ENCODE data around the gene PRKG1. TPM values are rescaled to one million over a fixed set of nuclear protein-coding genes. Genes with fewer than 3 reads are reported as not detected.

PRKG1 gene
- total and polyA plus RNA-seq, 2 of the 4 experiments (the other 2 are of a cell fraction), result 3.5 to 18.3 TPM

DNA sequence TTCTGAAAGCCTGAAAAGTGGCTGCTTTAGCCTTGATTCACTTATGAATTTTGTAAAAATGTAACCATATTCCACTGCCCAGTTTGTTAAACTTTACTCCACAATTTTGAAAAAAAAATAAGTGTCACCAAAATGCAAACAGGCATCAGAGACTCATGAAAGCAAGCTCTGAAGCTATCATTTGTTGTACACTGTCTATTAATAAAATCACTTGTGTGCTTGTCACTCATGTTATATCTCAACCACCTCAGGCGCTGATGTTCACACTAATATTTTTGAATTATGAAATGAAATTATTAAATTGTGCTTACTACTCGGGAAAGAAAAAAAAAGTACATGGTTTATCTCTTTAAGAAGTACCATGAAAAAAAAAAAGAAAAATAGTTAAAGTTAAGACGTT is 1205.3 kb downstream of the PRKG1 start:
- no peak for ATAC-seq (ENCODE audit: low read depth)
- intact Hi-C loops (cut with micrococcal nuclease), result no loop called here
- no peak overlapping the region for H2BK5ac ChIP-seq (ENCODE audit: low read depth, low read length, poor library complexity, severe bottlenecking)
- H3K23ac ChIP-seq (ENCODE audit: low read depth, low read length), result no peak overlapping the region
- H3K9me1 ChIP-seq (ENCODE audit: insufficient read depth, low read length), result no peaks in the 10 kb centered on the region
- H3K18ac ChIP-seq (ENCODE audit: low read depth, low read length), result no peak overlapping the region
- H4K20me1 ChIP-seq (ENCODE audit: insufficient read depth, low read length), result no peaks in the 10 kb centered on the region
- no peak for DNase-seq
- no peak overlapping the region for H2AK5ac ChIP-seq (ENCODE audit: low read depth, low read length)
- H3K9me3 ChIP-seq (ENCODE audit: control insufficient read depth, insufficient read depth, low read length), result no peaks in the 10 kb centered on the region
- BruUV-seq (replicated peaks), result no TSS peak
- H3K4ac ChIP-seq (ENCODE audit: low read depth, low read length), result no peak overlapping the region
- H2BK15ac ChIP-seq (ENCODE audit: low read depth, low read length), result no peak overlapping the region
- no peak overlapping the region for H4K5ac ChIP-seq (ENCODE audit: low read depth, low read length)
- no peaks in the 10 kb centered on the region for H3K27me3 ChIP-seq (ENCODE audit: control insufficient read depth, insufficient read depth, low read length)
- no peak overlapping the region for H3K14ac ChIP-seq (replicated peaks; ENCODE audit: low read depth, low read length)
- H2AFZ ChIP-seq (replicated peaks; ENCODE audit: low read length, poor library complexity), result no peak overlapping the region
- no peak overlapping the region for H2AK9ac ChIP-seq (replicated peaks; ENCODE audit: low read depth, low read length, poor library complexity)
- H3K4me3 ChIP-seq (ENCODE audit: insufficient read depth, low read depth, low read length), result no peak overlapping the region
- no peak overlapping the region for H3K27ac ChIP-seq (ENCODE audit: insufficient read depth, low read length)
- no peak for TF ChIP-seq CEBPB (IDR thresholded peaks at IDR 0.05; ENCODE audit: low read depth, low read length)
- TF ChIP-seq, protein P1, sequence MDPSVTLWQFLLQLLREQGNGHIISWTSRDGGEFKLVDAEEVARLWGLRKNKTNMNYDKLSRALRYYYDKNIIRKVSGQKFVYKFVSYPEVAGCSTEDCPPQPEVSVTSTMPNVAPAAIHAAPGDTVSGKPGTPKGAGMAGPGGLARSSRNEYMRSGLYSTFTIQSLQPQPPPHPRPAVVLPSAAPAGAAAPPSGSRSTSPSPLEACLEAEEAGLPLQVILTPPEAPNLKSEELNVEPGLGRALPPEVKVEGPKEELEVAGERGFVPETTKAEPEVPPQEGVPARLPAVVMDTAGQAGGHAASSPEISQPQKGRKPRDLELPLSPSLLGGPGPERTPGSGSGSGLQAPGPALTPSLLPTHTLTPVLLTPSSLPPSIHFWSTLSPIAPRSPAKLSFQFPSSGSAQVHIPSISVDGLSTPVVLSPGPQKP (IDR thresholded peaks at IDR 0.05; ENCODE audit: borderline replicate concordance, low read depth, low read length), result no peak
- TF ChIP-seq, protein P2, sequence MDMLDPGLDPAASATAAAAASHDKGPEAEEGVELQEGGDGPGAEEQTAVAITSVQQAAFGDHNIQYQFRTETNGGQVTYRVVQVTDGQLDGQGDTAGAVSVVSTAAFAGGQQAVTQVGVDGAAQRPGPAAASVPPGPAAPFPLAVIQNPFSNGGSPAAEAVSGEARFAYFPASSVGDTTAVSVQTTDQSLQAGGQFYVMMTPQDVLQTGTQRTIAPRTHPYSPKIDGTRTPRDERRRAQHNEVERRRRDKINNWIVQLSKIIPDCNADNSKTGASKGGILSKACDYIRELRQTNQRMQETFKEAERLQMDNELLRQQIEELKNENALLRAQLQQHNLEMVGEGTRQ (IDR thresholded peaks at IDR 0.05; ENCODE audit: low read depth, low read length), result no peak
- TF ChIP-seq MAZ (IDR thresholded peaks at IDR 0.05; ENCODE audit: borderline replicate concordance, low read depth, low read length), result no peak
- TF ChIP-seq BHLHE40 (IDR thresholded peaks at IDR 0.05; ENCODE audit: low read depth, low read length), result no peak
- no peak for TF ChIP-seq SMC3 (IDR thresholded peaks at IDR 0.05; ENCODE audit: low read depth, low read length)
- TF ChIP-seq MXI1 (IDR thresholded peaks at IDR 0.05; ENCODE audit: borderline replicate concordance, low read depth, low read length), result no peak
- TF ChIP-seq RAD21 (IDR thresholded peaks at IDR 0.05; ENCODE audit: low read length), result no peak
- TF ChIP-seq FOS (IDR thresholded peaks at IDR 0.05; ENCODE audit: low read depth, low read length), result no peak
- TF ChIP-seq NFE2L2 (IDR thresholded peaks at IDR 0.05; ENCODE audit: low read depth, low read length), result no peak
- TF ChIP-seq CHD1 (IDR thresholded peaks at IDR 0.05; ENCODE audit: low read depth, low read length), result no peak
- TF ChIP-seq POLR2A (IDR thresholded peaks at IDR 0.05; ENCODE audit: low read depth, low read length), result no peak
- TF ChIP-seq MAFK (IDR thresholded peaks at IDR 0.05; ENCODE audit: low read depth, low read length), result no peak
- no CpG with 5 or more reads among the region's 3 CpGs for WGBS, 2 experiments (ENCODE audit: extremely low coverage in 2 of 2, insufficient read length in 1 of 2)
- ChIA-PET CTCF (interaction anchor here (1.0 kb wide), 1 partner anchor 841 kb away, joined by 3 read pairs; no protein-coding TSS in a partner anchor), POLR2A (ENCODE audit: unreplicated experiment) (no interaction called here)
- H3K4me2 ChIP-seq (ENCODE audit: low read depth, low read length), result no peak overlapping the region
- no peak overlapping the region for H2BK120ac ChIP-seq (ENCODE audit: low read depth, low read length)
- dilution Hi-C loops (cut with HindIII; ENCODE audit: low sequenced_read_pairs, unreplicated experiment), result no loop called here
- H2BK20ac ChIP-seq (ENCODE audit: low read depth, low read length), result no peak overlapping the region
- H3K4me1 ChIP-seq (ENCODE audit: control insufficient read depth, insufficient read depth, low read length), result 0 out of 2 replicates have a peak, but pooled peaks cover 2% of the 10 kb centered on the region
- no peaks in the 10 kb centered on the region for H3K36me3 ChIP-seq (ENCODE audit: control insufficient read depth, insufficient read depth, low read length)
- no peaks in the 10 kb centered on the region for H3K79me1 ChIP-seq (ENCODE audit: low read depth in 1 of 2, low read length in 2 of 2)
- no peak overlapping the region for H3K56ac ChIP-seq (ENCODE audit: extremely low read depth, insufficient read depth, low read length)
- H4K8ac ChIP-seq (ENCODE audit: low read depth in 2 of 2, low read length in 2 of 2), result no peak overlapping the region
- H3K9ac ChIP-seq (ENCODE audit: low read depth, low read length), result no peak overlapping the region
- in situ Hi-C loops (cut with MboI; ENCODE audit: low sequenced_read_pairs), result no loop called here
- no peak overlapping the region for H4K91ac ChIP-seq (ENCODE audit: insufficient read depth, low read depth, low read length)
